A673 (cell line): ENCODE measurements around the gene GOLPH3.

Experiments used
- EZH2 ChIP-seq: fragments of 200-600 bp; sonication (generic); IDR thresholded peaks from 2 replicates; pipeline ENCODE4 v1.6.1; 2017; ENCODE audit warnings: borderline replicate concordance, low read depth, mild to moderate bottlenecking, mixed read lengths, antibody characterized with exemption, low read length; ENCODE audit not compliant: poor library complexity, severe bottlenecking
- TF ChIP-seq, protein P1 (sequence below): fragments of 300-800, 200-600 bp; sonication (generic); conservative IDR thresholded peaks from 2 replicates; pipeline ENCODE4 v1.5.1; 2017; ENCODE audit warnings: low read depth, mild to moderate bottlenecking, antibody characterized with exemption, low read length, moderate library complexity, mixed read lengths

DNA sequence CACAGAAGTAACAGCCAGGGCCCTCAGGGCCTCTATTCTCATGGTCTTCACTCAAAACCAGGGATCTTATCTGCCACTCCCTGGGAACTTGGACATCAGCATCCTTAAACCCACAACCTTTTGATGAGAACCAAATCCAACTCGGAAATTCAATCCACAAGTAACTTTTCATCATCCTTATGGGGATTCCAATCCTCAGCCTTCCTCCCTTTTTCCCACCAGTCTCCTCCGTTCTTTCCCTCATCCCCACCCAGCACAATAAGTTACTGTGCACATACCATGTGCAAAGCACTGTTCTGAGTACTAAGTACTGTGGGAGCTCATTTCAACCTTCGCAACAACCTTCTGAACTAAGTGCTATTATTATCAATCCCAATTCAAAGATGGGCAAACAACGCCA, 17.0 kb downstream of the GOLPH3 start:
- TF ChIP-seq, protein P1, sequence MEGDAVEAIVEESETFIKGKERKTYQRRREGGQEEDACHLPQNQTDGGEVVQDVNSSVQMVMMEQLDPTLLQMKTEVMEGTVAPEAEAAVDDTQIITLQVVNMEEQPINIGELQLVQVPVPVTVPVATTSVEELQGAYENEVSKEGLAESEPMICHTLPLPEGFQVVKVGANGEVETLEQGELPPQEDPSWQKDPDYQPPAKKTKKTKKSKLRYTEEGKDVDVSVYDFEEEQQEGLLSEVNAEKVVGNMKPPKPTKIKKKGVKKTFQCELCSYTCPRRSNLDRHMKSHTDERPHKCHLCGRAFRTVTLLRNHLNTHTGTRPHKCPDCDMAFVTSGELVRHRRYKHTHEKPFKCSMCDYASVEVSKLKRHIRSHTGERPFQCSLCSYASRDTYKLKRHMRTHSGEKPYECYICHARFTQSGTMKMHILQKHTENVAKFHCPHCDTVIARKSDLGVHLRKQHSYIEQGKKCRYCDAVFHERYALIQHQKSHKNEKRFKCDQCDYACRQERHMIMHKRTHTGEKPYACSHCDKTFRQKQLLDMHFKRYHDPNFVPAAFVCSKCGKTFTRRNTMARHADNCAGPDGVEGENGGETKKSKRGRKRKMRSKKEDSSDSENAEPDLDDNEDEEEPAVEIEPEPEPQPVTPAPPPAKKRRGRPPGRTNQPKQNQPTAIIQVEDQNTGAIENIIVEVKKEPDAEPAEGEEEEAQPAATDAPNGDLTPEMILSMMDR: no peak
- TF ChIP-seq EZH2: no peak
